ENCODE data around the gene WDR45B.

WDR45B gene

GRCh38 chr17:82567286-82567685 lies 81.0 kb downstream of the WDR45B start:
- Mint-ChIP-seq H3K36me3 (ENCODE audit: low read depth) (peaks cover 86% of the 10 kb centered on the region), H3K27ac (no peak overlapping the region), H3K4me1 (ENCODE audit: low read depth) (peaks cover 2% of the 10 kb centered on the region), H3K9me3 (no peaks in the 10 kb centered on the region), H3K27me3 (no peaks in the 10 kb centered on the region), H3K4me3 (no peak overlapping the region)
- DNase-seq = no peak

- peaks cover 77% of the 10 kb centered on the region for H3K36me3 Mint-ChIP-seq (ENCODE audit: low read depth)
- no peak for DNase-seq
- no peak overlapping the region for H3K4me3 Mint-ChIP-seq
- no peak overlapping the region for H3K27ac Mint-ChIP-seq
- peaks cover 8% of the 10 kb centered on the region for H3K4me1 Mint-ChIP-seq (ENCODE audit: low read depth)
- no peaks in the 10 kb centered on the region for H3K27me3 Mint-ChIP-seq
- H3K9me3 Mint-ChIP-seq = no peaks in the 10 kb centered on the region
Measured at GRCh38 chr17:82566129-82566960, 81.9 kb downstream of the WDR45B start.

DNA sequence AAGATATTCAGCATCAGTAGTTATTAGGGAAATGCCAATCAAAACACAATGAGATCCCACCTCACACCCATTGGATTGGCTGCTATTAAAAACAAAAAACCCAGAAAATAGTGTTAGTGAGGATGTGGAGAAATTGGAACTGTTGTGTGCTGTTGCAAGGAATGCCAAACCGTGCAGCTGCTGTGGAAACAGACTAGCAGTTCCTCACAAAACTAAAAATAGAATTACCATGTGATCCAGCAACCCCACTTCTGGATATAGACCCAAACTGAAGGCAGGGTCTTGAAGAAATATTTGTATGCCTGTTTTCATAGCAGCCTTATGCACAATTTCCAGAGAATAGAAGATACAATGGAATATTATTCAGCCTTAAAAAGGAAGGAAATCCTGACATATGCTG lies 82.7 kb downstream of the WDR45B start:
- H3K4me3 Mint-ChIP-seq = no peak overlapping the region

More for the DNA sequence above, 82.7 kb downstream of the WDR45B start:
- Mint-ChIP-seq H3K27ac (no peak overlapping the region), H3K4me1 (ENCODE audit: low read depth) (peaks cover 16% of the 10 kb centered on the region), H3K36me3 (ENCODE audit: low read depth) (peaks cover 71% of the 10 kb centered on the region), H3K9me3 (no peaks in the 10 kb centered on the region), H3K27me3 (no peaks in the 10 kb centered on the region)
- no peak for DNase-seq

Data from activated T-cell treated with anti-CD3 and anti-CD28 coated beads, Interleukin-2, amount 50 U/mL, for 24 hours (primary cell).